GM19193 (cell line): ENCODE results near the gene ADAMTS16.

Source experiments
- POLR2A ChIP-seq: IDR thresholded peaks from 4 replicates; pipeline ENCODE4 v1.6.1; 2011; ENCODE audit not compliant: insufficient read depth, insufficient read length; ENCODE audit errors: extremely low read depth

Gene ADAMTS16

GRCh38 chr5:5295351-5295750 lies 155.2 kb downstream of the ADAMTS16 start:
- TF ChIP-seq POLR2A: no peak

GRCh38 chr5:5296051-5296450 lies 155.9 kb downstream of the ADAMTS16 start:
- no peak for TF ChIP-seq POLR2A

- no peak for TF ChIP-seq POLR2A
Observed at GRCh38 chr5:5297432-5298067, 157.4 kb downstream of the ADAMTS16 start.

- TF ChIP-seq POLR2A: no peak
Observed at GRCh38 chr5:5298068-5298633, 158.0 kb downstream of the ADAMTS16 start.

- TF ChIP-seq POLR2A: no peak
Observed at GRCh38 chr5:5298841-5299541, 158.9 kb downstream of the ADAMTS16 start.

- no peak for TF ChIP-seq POLR2A
Observed at GRCh38 chr5:5301176-5301575, 161.0 kb downstream of the ADAMTS16 start.

GRCh38 chr5:5302201-5302600 lies 162.1 kb downstream of the ADAMTS16 start:
- no peak for TF ChIP-seq POLR2A

GRCh38 chr5:5303242-5303641 lies 163.1 kb downstream of the ADAMTS16 start:
- no peak for TF ChIP-seq POLR2A

GRCh38 chr5:5304361-5305020 lies 164.4 kb downstream of the ADAMTS16 start:
- no peak for TF ChIP-seq POLR2A

- TF ChIP-seq POLR2A: no peak
Observed at GRCh38 chr5:5306696-5307095, 166.6 kb downstream of the ADAMTS16 start.

GRCh38 chr5:5308319-5308718 lies 168.2 kb downstream of the ADAMTS16 start:
- TF ChIP-seq POLR2A: no peak

GRCh38 chr5:5309645-5310044 lies 169.5 kb downstream of the ADAMTS16 start:
- no peak for TF ChIP-seq POLR2A

- no peak for TF ChIP-seq POLR2A
Observed at GRCh38 chr5:5313101-5313635, 173.0 kb downstream of the ADAMTS16 start.

GRCh38 chr5:5314166-5314565 lies 174.0 kb downstream of the ADAMTS16 start:
- no peak for TF ChIP-seq POLR2A

GRCh38 chr5:5314626-5315025 lies 174.5 kb downstream of the ADAMTS16 start:
- TF ChIP-seq POLR2A: no peak
